Erythroblast (primary cell): ENCODE results near the gene ST7.

Source experiments
- GATA1 ChIP-seq: IDR thresholded peaks from 2 replicates; pipeline ENCODE4 v1.6.1; 2011; ENCODE audit warnings: low read depth, mild to moderate bottlenecking, control low read depth, low read length, moderate library complexity
- POLR2A ChIP-seq: IDR thresholded peaks from 2 replicates; pipeline ENCODE4 v1.6.1; 2011; ENCODE audit warnings: mild to moderate bottlenecking, low read length

DNA sequence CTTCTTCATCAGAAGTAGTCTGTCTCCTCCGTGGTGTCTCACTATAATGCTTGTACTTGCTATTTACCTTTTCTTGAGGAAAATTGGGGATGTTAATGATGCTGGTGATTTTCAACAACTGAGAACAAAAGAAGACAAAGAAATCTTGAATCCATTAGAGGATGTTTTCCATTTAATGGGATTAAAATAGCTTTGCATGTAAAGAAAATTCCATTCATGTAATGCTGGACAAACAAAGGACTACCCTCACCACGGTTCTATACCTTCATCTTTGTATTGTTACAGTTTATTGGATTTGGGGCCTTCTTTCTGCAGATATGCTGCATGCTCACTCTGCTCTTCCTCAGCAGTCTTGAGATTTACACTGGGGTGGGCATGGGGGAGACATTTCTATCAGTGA is 241.1 kb downstream of the ST7 start:
- TF ChIP-seq POLR2A (no peak), GATA1 (no peak)
